Omental fat pad (tissue), 4 donors: ENCODE measurements around the gene SCN5A. TPM values are rescaled to one million over a fixed set of nuclear protein-coding genes. Genes with fewer than 3 reads are reported as not detected.

ENCODE experiments used
- ATAC-seq: fragments of 150-250 bp; one replicate; pipeline ENCODE4 v1.9.1; 2016; ENCODE audit warnings: mild to moderate bottlenecking, moderate library complexity; ENCODE audit not compliant: low FRiP score
- DNase-seq: peaks from one replicate; pipeline ENCODE4 v3.0.0-alpha.2; 2019; ENCODE audit warnings: low spot score
- CTCF ChIP-seq, 3 donors: fragments of 450-650 bp; IDR thresholded peaks; one replicate each; pipeline ENCODE4 v1.5.1; 2016 to 2017; ENCODE audit warnings: antibody characterized with exemption in 3 of 3, mild to moderate bottlenecking in 3 of 3, moderate library complexity in 2 of 3
- total RNA-seq, 4 donors: library from RNA; depleted of rRNA; stranded (reverse); fragments of >200 nt; gene quantifications; one replicate each; pipeline ENCODE4 v1.1.0, GENCODE V29; 2016

SCN5A gene
- total RNA-seq, 4 donors from 2014 or later, result 0.06 to 0.79 (median 0.09) TPM; not detected in 1

DNA sequence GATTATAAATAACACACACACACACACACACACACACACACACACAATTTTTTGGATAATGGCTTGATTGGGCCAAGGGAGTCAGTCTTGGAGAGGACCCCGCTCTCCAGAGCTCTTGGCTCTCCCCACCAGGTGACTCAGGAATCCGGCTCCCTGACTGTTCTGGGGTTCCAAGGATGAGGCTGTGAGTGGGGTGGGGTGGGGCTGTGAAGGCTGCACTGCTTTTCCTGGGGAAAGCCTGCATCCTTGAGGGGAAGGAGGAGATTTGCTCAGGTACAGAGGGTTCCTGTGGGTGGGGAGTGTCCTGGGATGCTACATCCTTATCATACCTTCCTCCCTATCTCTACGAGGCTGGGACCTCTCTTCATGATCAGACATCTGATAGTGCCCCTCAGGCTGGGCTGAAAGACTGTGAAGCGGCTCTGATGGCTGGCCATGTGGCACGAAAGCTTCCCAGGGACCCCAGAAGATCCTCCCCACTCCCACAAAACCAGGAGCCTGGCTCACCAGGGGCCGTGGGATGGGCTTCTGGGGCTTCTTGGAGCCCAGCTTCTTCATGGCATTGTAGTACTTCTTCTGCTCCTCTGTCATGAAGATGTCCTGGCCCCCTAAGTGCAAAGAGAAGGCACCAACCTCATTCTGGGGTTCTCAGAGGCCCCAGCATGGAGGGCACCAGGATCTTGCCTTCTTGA is 94.2 kb downstream of the SCN5A start:
- ATAC-seq (no peak), DNase-seq (no peak)
- no peak for TF ChIP-seq CTCF (IDR thresholded peaks at IDR 0.05)

DNA sequence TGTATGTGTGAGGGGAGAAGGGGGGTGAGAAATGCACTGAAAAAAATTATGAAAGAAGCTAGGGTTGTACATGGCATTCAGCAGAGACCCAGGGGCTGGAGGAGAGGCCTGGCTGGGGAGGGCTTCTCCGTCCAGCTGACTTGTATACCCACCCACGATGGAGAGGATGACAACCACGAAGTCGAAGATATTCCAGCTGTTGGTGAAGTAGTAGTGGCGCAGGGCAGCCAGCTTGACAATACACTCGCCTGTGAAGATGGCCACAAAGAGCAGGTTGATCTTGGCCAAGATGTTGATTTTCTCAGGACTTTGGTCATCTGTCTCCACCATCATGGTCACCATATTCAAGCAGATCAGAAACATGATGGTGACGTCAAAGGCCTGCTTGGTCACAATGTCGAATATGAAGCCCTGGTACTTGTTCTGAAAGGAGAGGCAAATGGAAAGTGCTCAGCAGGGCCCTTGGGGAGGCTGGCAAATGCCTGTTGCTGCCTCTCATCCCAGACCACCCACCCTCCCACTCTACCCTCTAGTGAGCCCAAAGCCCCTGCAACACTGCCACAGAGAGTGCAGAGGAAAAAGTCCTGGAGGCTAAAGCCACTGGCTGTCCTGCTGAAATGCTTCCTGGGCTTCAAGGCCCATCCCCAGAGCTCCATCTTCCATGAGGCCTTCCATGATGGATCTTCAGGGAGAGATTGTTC is 95.2 kb downstream of the SCN5A start:
- DNase-seq (no peak), ATAC-seq (no peak)
- no peak for TF ChIP-seq CTCF (IDR thresholded peaks at IDR 0.05)

DNA sequence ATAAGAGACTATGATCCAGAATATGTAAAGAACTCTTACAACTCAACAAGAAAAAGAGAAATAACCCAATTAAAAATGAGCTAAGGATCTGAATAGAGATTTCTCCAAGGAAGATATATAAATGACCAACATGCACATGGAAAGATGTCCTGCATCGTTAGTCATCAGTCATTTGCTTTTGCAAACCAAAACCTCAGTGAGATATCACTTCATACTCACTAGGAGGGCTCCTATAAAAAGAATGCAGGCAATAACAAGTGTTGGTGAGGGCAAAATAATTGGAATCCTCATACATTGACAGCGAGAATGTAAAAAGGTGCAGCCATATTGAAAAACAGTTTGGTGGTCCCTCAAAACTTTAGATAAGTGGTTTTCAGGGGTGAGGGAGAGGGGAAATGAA is 96.4 kb downstream of the SCN5A start:
- DNase-seq (no peak), ATAC-seq (no peak)
- no peak for TF ChIP-seq CTCF (IDR thresholded peaks at IDR 0.05)

GRCh38 chr3:38552364-38552763 is 97.1 kb downstream of the SCN5A start:
- no peak for TF ChIP-seq CTCF (IDR thresholded peaks at IDR 0.05)
- DNase-seq, result no peak
- ATAC-seq, result no peak

- ATAC-seq (no peak), DNase-seq (no peak)
- TF ChIP-seq CTCF (IDR thresholded peaks at IDR 0.05), result no peak
These were observed 98.3 kb downstream of the SCN5A start for GRCh38 chr3:38551026-38551832.

GRCh38 chr3:38549957-38550840 is 99.3 kb downstream of the SCN5A start:
- DNase-seq (no peak), ATAC-seq (no peak)
- TF ChIP-seq CTCF (IDR thresholded peaks at IDR 0.05), result no peak
